Urinary bladder (tissue), 4 donors: ENCODE results near the gene WNT4. TPM values are rescaled to one million over a fixed set of nuclear protein-coding genes. Genes with fewer than 3 reads are reported as not detected.

Experiments
- DNase-seq: peaks from one replicate; pipeline ENCODE4 v3.0.0-alpha.2; 2015; ENCODE audit errors: extremely low spot score
- H3K27ac ChIP-seq: one replicate; pipeline ENCODE4 v1.5.1; 2013; ENCODE audit warnings: low read depth, mild to moderate bottlenecking, moderate library complexity
- H3K36me3 ChIP-seq: one replicate; pipeline ENCODE4 v1.6.1; 2013; ENCODE audit warnings: mild to moderate bottlenecking, moderate library complexity; ENCODE audit not compliant: insufficient read depth
- H3K4me1 ChIP-seq: one replicate; pipeline ENCODE4 v1.6.1; 2013; ENCODE audit warnings: mild to moderate bottlenecking, moderate library complexity; ENCODE audit not compliant: insufficient read depth
- H3K4me3 ChIP-seq: one replicate; pipeline ENCODE4 v1.5.1; 2013; ENCODE audit warnings: low read depth, low read length
- WGBS: extraction: QIAGEN DNeasy Blood & Tissue Kit; methylation state at CpG from one replicate; pipeline ENCODE4 v1.1.7; 2013; 5-methylcytosine and 5-hydroxymethylcytosine counted together
- polyA plus RNA-seq: library from polyadenylated mRNA; stranded (reverse); fragments of 200-250 nt; gene quantifications from one replicate; pipeline ENCODE4 v1.2.3, GENCODE V29; 2013
- total RNA-seq: library from RNA; depleted of rRNA; stranded (reverse); fragments of >200 nt; gene quantifications from one replicate; pipeline ENCODE4 v1.2.3, GENCODE V29; 2014
- donor health status: healthy with polysubstance abuse.
- donor health status: healthy.

The WNT4 gene
- total and polyA plus RNA-seq, 2 donors: 3.0 to 3.9 TPM

DNA sequence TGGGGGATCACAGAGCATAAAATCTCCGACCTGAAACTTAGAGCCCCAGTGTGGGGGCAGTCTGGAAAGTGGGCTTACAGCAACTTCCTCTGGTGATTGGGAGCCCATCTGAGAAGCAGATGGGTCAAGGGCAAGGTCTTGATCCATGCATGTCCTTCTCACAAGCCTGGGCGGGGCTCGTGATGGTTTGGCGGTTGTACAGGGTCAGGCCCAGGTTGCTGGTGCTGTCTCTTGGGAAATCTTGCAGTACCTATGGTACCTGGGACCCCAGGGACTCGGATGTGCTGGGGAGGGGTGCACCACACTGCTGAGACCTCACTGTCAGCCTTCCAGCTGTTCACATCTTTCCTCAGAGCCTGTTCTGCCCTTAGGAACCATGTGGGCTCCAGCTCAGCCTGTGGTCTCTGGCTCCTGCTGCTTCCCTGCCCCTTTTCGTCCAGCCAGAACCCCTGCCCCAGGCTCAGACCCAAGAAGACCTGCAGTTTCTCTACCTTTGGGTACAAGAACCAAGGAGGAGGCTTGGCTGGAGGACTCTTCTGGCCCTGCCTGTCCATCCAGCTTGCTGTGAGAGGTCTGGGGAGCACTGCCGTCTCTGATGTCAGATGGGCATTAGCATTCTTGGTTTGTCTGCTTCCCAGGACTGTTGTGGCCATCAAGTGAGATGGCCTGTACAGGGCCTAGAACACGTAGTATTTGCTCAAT, 24.5 kb downstream of the WNT4 start:
- WGBS: 78% methylated on average over 8 of the region's 8 CpGs
- Histone ChIP-seq H3K27ac (no peak overlapping the region), H3K36me3 (no peaks in the 10 kb centered on the region), H3K4me3 (no peak overlapping the region), H3K4me1 (no peaks in the 10 kb centered on the region)
- no peak for DNase-seq

- WGBS: 58% methylated on average over 5 of the region's 5 CpGs
- DNase-seq: no peak
- no peak overlapping the region for H3K27ac ChIP-seq
- no peak overlapping the region for H3K4me3 ChIP-seq
- no peaks in the 10 kb centered on the region for H3K4me1 ChIP-seq
- H3K36me3 ChIP-seq: no peaks in the 10 kb centered on the region
These were observed 25.0 kb downstream of the WNT4 start for GRCh38 chr1:22117851-22118250.

- DNase-seq: no peak
- no peaks in the 10 kb centered on the region for H3K36me3 ChIP-seq
- H3K4me3 ChIP-seq: no peak overlapping the region
- H3K27ac ChIP-seq: no peak overlapping the region
- H3K4me1 ChIP-seq: no peaks in the 10 kb centered on the region
- 54% methylated on average over 4 of the region's 4 CpGs for WGBS
These were observed 25.7 kb downstream of the WNT4 start for GRCh38 chr1:22117238-22117637.

DNA sequence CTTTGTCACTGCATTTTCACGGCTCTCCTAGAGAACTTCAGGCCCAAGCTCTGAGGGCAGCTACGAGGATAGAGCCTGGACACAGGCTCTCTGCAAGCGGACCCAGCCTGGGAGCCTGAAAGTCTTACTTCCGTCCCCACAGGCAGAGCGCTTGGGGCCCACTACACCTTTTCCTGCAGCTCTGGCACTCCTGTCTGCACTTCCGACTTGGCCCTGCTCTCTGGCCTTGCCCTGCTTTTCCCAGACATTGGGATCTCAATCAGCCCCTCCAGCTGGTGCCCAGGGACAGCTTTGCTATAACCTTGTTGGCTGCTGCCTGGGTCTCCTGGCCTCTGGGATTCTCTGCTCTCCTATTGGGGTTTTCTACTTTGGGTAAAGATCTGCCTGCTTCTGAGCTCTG, 27.6 kb downstream of the WNT4 start:
- no peaks in the 10 kb centered on the region for H3K4me1 ChIP-seq
- no peak overlapping the region for H3K27ac ChIP-seq
- H3K36me3 ChIP-seq: no peaks in the 10 kb centered on the region
- no peak overlapping the region for H3K4me3 ChIP-seq
- DNase-seq: no peak
- WGBS: 88% methylated on average over 6 of the region's 6 CpGs

- no peaks in the 10 kb centered on the region for H3K36me3 ChIP-seq
- DNase-seq: peak; percentile 51
- no peaks in the 10 kb centered on the region for H3K4me1 ChIP-seq
- no peak overlapping the region for H3K4me3 ChIP-seq
- no peak overlapping the region for H3K27ac ChIP-seq
- WGBS: 38% methylated on average over 18 of the region's 18 CpGs
These were observed 28.5 kb downstream of the WNT4 start for GRCh38 chr1:22114083-22115012.

GRCh38 chr1:22112554-22112953, 30.3 kb downstream of the WNT4 start:
- no peaks in the 10 kb centered on the region for H3K4me1 ChIP-seq
- no peak overlapping the region for H3K27ac ChIP-seq
- no peak overlapping the region for H3K4me3 ChIP-seq
- no peak for DNase-seq
- WGBS: 55% methylated on average over 3 of the region's 3 CpGs
- no peaks in the 10 kb centered on the region for H3K36me3 ChIP-seq

- H3K36me3 ChIP-seq: no peaks in the 10 kb centered on the region
- WGBS: 34% methylated on average over 3 of the region's 3 CpGs
- H3K4me1 ChIP-seq: no peaks in the 10 kb centered on the region
- no peak overlapping the region for H3K4me3 ChIP-seq
- DNase-seq: no peak
- H3K27ac ChIP-seq: no peak overlapping the region
These were observed 31.3 kb downstream of the WNT4 start for GRCh38 chr1:22111620-22112019.

DNA sequence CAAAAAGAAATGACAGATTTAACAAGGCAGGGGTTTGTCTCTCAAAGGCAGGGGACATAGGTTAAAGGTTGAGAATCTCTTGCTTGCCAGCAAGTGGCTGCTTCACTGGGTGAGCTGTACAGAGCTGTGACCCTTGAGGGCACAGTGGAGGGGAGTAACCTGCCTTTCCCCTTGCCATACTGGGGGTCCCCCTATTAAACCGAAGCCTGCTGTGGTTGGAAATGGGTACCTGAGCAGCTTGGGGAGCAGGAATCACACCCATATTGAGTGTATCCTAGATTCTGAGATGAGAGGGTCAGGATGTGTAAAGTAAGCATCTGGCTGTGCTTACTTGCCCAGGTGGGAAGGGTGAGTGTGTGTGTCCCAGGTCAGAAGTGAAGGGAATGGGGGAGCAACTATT, 31.8 kb downstream of the WNT4 start:
- WGBS: 91% methylated on average over 1 of the region's 1 CpG
- H3K36me3 ChIP-seq: no peaks in the 10 kb centered on the region

GRCh38 chr1:22110016-22110415, 32.9 kb downstream of the WNT4 start:
- Histone ChIP-seq H3K36me3 (no peaks in the 10 kb centered on the region), H3K4me1 (no peaks in the 10 kb centered on the region), H3K27ac (no peak overlapping the region), H3K4me3 (no peak overlapping the region)
- DNase-seq: no peak
- 93% methylated on average over 3 of the region's 3 CpGs for WGBS

More for the DNA sequence above, 31.8 kb downstream of the WNT4 start:
- H3K4me3 ChIP-seq: no peak overlapping the region
- no peaks in the 10 kb centered on the region for H3K4me1 ChIP-seq
- no peak overlapping the region for H3K27ac ChIP-seq
- no peak for DNase-seq

GRCh38 chr1:22108339-22109105, 34.4 kb downstream of the WNT4 start:
- no peaks in the 10 kb centered on the region for H3K4me1 ChIP-seq
- H3K36me3 ChIP-seq: no peaks in the 10 kb centered on the region
- H3K27ac ChIP-seq: peak overlapping the region; percentile 25
- peak; percentile 76 for DNase-seq
- no peak overlapping the region for H3K4me3 ChIP-seq
- 26% methylated on average over 11 of the region's 11 CpGs for WGBS

- H3K27ac ChIP-seq: no peak overlapping the region
- no peaks in the 10 kb centered on the region for H3K4me1 ChIP-seq
- no peaks in the 10 kb centered on the region for H3K36me3 ChIP-seq
- no peak overlapping the region for H3K4me3 ChIP-seq
- WGBS: 79% methylated on average over 5 of the region's 5 CpGs
- no peak for DNase-seq
These were observed 35.8 kb downstream of the WNT4 start for GRCh38 chr1:22107126-22107525.

DNA sequence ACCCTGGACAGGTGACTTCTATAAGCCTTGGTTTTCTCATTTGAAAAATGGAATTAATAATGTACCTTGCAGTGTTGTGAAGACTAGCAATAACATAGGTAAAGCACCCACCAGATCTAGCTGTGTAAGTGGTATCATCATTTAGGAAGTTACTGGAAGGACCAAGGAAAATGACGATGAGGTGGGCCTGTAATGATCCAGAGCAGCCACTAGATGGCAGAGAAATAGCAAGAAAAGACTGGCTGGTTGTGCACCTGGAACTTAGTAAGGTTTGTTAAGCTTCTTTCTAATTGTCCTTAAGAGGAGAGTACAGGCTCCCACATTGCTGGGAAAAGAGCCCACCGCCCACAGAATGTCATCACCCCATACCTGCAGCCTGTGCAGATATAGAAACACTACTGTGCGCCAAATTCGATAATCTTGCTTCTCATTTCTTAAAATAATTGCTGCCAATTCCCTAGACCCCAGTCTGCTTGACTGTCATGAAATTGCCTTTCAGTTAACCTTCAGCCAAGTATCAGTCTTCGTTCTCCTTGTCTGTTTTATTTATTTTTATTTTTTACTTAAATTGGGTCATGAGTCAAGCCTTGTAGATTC, 37.2 kb downstream of the WNT4 start:
- WGBS: 63% methylated on average over 5 of the region's 5 CpGs
- no peak overlapping the region for H3K4me3 ChIP-seq
- H3K36me3 ChIP-seq: no peaks in the 10 kb centered on the region
- no peaks in the 10 kb centered on the region for H3K4me1 ChIP-seq
- peak; percentile 46 for DNase-seq
- H3K27ac ChIP-seq: no peak overlapping the region

GRCh38 chr1:22104865-22105437, 37.9 kb downstream of the WNT4 start:
- DNase-seq: no peak
- WGBS: 92% methylated on average over 6 of the region's 6 CpGs
- H3K36me3 ChIP-seq: no peaks in the 10 kb centered on the region
- H3K27ac ChIP-seq: no peak overlapping the region
- H3K4me3 ChIP-seq: no peak overlapping the region
- H3K4me1 ChIP-seq: no peaks in the 10 kb centered on the region
